GM12892 (cell line): ENCODE results near the gene ACR.
"Not testable (repeated sequence)": the region's sequence is repeated elsewhere in the genome, so short reads cannot be mapped to it uniquely, and the experiment has no call there.

ENCODE experiments used
- POLR2A ChIP-seq: IDR thresholded peaks from 2 replicates; pipeline ENCODE4 v1.6.1; 2011; ENCODE audit warnings: low read depth, low read length, control low read depth
- TAF1 ChIP-seq: IDR thresholded peaks from 2 replicates; pipeline ENCODE4 v1.6.1; 2011; ENCODE audit warnings: low read depth, mild to moderate bottlenecking, control low read depth, low read length, borderline replicate concordance

GRCh38 chr22:50783880-50784276 is 45.9 kb downstream of the ACR start:
- TF ChIP-seq TAF1, POLR2A: not testable (repeated sequence)
